ENCODE data around the gene SNAI3.

Gene SNAI3

GRCh38 chr16:88685156-88686061 is 898 bp downstream of the SNAI3 start:
- Histone ChIP-seq H3K4me3 (ENCODE audit: low read depth, low read length) (peak overlapping the region; percentile 87), H3K4me1 (ENCODE audit: control insufficient read depth, insufficient read depth, low read length) (peaks cover 24% of the 10 kb centered on the region), H3K9me3 (ENCODE audit: control insufficient read depth, insufficient read depth, low read length) (no peaks in the 10 kb centered on the region), H3K27ac (ENCODE audit: low read depth, low read length) (no peak overlapping the region), H3K27me3 (ENCODE audit: control insufficient read depth, insufficient read depth, low read length) (peaks cover 25% of the 10 kb centered on the region), H3K36me3 (ENCODE audit: control insufficient read depth, insufficient read depth, low read length) (no peaks in the 10 kb centered on the region), H3K9ac (ENCODE audit: low read depth, low read length) (no peak overlapping the region)

DNA sequence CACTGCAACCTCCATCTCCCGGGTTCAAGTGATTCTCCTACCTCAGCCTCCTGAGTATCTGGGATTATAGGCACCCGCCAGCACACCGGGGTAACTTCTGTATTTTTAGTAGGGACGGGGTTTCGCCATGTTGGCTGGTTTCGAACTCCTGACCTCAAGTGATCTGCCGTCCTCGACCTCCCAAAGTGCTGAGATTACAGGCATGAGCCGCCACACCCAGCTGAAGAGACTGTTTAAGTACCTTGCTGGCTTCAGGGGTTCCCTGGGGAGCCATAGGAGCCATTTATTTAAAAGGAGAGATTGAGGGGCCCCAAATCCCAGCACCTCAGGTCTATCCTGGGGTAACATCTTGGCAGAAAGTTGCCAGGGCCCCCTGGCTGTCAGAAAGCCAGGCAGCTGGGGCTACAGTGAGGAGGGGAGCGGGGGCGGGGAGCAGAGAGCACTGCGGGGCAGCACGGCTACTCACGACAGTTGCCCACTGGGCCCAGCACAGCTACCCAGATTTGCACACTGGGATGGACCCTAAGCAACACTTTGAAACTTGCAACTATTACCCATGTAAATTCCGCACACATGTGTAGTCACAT is 1.6 kb downstream of the SNAI3 start:
- H3K9ac ChIP-seq (ENCODE audit: low read depth, low read length), result no peak overlapping the region
- no peak overlapping the region for H3K27ac ChIP-seq (ENCODE audit: low read depth, low read length)
- H3K4me3 ChIP-seq (ENCODE audit: low read depth, low read length), result peak overlapping the region; percentile 87
- peaks cover 25% of the 10 kb centered on the region for H3K27me3 ChIP-seq (ENCODE audit: control insufficient read depth, insufficient read depth, low read length)
- H3K9me3 ChIP-seq (ENCODE audit: control insufficient read depth, insufficient read depth, low read length), result no peaks in the 10 kb centered on the region
- peaks cover 24% of the 10 kb centered on the region for H3K4me1 ChIP-seq (ENCODE audit: control insufficient read depth, insufficient read depth, low read length)
- no peaks in the 10 kb centered on the region for H3K36me3 ChIP-seq (ENCODE audit: control insufficient read depth, insufficient read depth, low read length)

DNA sequence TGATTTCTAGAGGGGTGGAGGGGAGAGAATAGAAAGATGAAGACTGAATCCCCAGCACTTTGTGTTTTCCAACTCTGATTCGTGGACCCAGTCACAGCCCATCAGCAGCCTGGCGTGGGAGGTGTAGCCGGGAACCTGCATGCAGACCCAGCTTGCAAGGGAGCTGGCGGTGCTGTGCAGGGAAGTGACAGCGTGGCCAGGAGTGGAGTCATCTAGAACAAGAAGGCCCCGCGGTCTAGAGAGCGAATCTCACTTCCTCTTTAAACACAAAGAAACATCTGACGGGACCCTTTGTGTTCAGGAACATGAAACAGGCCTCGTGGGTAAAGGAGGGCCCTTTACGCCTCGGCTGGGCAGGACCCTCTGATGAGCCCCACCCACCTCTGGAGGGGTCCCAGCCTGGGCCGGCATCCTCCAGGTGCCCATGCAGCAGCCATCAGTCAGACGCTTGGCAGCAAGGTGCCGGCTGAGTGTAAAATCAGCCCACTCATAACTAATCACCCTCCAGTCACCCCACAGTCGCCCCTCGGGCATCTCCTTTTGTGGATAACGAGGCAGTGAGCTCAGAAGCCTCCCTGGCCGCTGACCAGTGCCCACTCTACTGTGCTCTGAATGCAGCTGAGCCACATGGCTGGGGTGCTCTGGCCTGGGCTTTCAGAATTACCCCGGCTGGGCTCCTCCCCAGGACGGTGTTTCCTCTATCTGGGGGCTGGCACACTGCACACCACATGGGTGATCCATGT is 4.4 kb downstream of the SNAI3 start:
- Histone ChIP-seq H3K4me3 (ENCODE audit: low read depth, low read length) (no peak overlapping the region), H3K9me3 (ENCODE audit: control insufficient read depth, insufficient read depth, low read length) (no peaks in the 10 kb centered on the region), H3K4me1 (ENCODE audit: control insufficient read depth, insufficient read depth, low read length) (peaks cover 14% of the 10 kb centered on the region), H3K9ac (ENCODE audit: low read depth, low read length) (no peak overlapping the region), H3K27me3 (ENCODE audit: control insufficient read depth, insufficient read depth, low read length) (peaks cover 14% of the 10 kb centered on the region), H3K36me3 (ENCODE audit: control insufficient read depth, insufficient read depth, low read length) (no peaks in the 10 kb centered on the region), H3K27ac (ENCODE audit: low read depth, low read length) (no peak overlapping the region)

DNA sequence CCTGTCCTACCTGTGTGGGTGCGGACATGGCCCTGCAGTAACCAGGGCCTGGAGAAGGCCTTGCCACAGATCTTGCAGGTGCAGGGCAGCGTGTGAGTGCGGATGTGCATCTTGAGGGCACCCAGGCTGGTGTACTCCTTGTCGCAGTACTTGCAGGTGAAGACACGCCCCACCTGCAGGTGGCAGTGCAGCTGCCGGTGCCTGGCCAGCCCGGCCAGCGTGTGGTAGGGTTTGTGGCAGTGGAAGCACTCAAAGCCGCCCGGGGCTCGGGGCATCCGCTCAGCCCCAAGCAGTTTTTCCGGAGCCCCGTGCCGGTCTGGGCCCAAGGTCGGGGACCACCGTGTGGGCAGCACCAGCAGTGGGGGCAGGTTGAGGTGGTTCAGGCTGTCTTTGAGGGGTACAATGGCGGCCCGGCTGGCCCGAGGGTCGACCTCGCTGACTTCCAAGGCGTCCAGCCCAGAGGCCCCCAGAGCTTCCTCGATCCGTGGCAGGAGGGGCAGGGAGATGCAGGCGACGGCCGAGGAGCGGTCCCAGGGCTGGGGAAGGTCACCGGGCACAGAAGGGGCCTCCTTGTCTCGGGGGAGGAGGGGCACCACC is 5.1 kb downstream of the SNAI3 start:
- no peak overlapping the region for H3K9ac ChIP-seq (ENCODE audit: low read depth, low read length)

GRCh38 chr16:88680554-88681083 is 5.7 kb downstream of the SNAI3 start:
- H3K36me3 ChIP-seq (ENCODE audit: control insufficient read depth, insufficient read depth, low read length), result no peaks in the 10 kb centered on the region
- peaks cover 9% of the 10 kb centered on the region; the same call in 1 of the 2 replicates for H3K27me3 ChIP-seq (ENCODE audit: control insufficient read depth, insufficient read depth, low read length)
- H3K9ac ChIP-seq (ENCODE audit: low read depth, low read length), result no peak overlapping the region
- H3K9me3 ChIP-seq (ENCODE audit: control insufficient read depth, insufficient read depth, low read length), result no peaks in the 10 kb centered on the region
- peaks cover 10% of the 10 kb centered on the region for H3K4me1 ChIP-seq (ENCODE audit: control insufficient read depth, insufficient read depth, low read length)
- H3K27ac ChIP-seq (ENCODE audit: low read depth, low read length), result no peak overlapping the region
- no peak overlapping the region for H3K4me3 ChIP-seq (ENCODE audit: low read depth, low read length)

More for the DNA sequence above, 5.1 kb downstream of the SNAI3 start:
- H3K4me1 ChIP-seq (ENCODE audit: control insufficient read depth, insufficient read depth, low read length), result peaks cover 10% of the 10 kb centered on the region
- no peak overlapping the region for H3K4me3 ChIP-seq (ENCODE audit: low read depth, low read length)
- H3K27ac ChIP-seq (ENCODE audit: low read depth, low read length), result no peak overlapping the region
- peaks cover 9% of the 10 kb centered on the region; the same call in 1 of the 2 replicates for H3K27me3 ChIP-seq (ENCODE audit: control insufficient read depth, insufficient read depth, low read length)
- H3K9me3 ChIP-seq (ENCODE audit: control insufficient read depth, insufficient read depth, low read length), result no peaks in the 10 kb centered on the region
- H3K36me3 ChIP-seq (ENCODE audit: control insufficient read depth, insufficient read depth, low read length), result no peaks in the 10 kb centered on the region

GRCh38 chr16:88678224-88678979 is 7.9 kb downstream of the SNAI3 start:
- H3K27me3 ChIP-seq (ENCODE audit: control insufficient read depth, insufficient read depth, low read length), result no peaks in the 10 kb centered on the region
- no peaks in the 10 kb centered on the region for H3K36me3 ChIP-seq (ENCODE audit: control insufficient read depth, insufficient read depth, low read length)
- H3K27ac ChIP-seq (ENCODE audit: low read depth, low read length), result no peak overlapping the region
- H3K9me3 ChIP-seq (ENCODE audit: control insufficient read depth, insufficient read depth, low read length), result no peaks in the 10 kb centered on the region
- no peak overlapping the region for H3K9ac ChIP-seq (ENCODE audit: low read depth, low read length)
- H3K4me3 ChIP-seq (ENCODE audit: low read depth, low read length), result no peak overlapping the region
- H3K4me1 ChIP-seq (ENCODE audit: control insufficient read depth, insufficient read depth, low read length), result no peaks in the 10 kb centered on the region

- H3K4me1 ChIP-seq (ENCODE audit: control insufficient read depth, insufficient read depth, low read length), result no peaks in the 10 kb centered on the region
Observed at GRCh38 chr16:88677721-88678120, 8.6 kb downstream of the SNAI3 start.

GRCh38 chr16:88676502-88677242 is 9.6 kb downstream of the SNAI3 start:
- Histone ChIP-seq H3K4me3 (ENCODE audit: low read depth, low read length) (no peak overlapping the region), H3K4me1 (ENCODE audit: control insufficient read depth, insufficient read depth, low read length) (no peaks in the 10 kb centered on the region), H3K9me3 (ENCODE audit: control insufficient read depth, insufficient read depth, low read length) (no peaks in the 10 kb centered on the region), H3K9ac (ENCODE audit: low read depth, low read length) (no peak overlapping the region), H3K36me3 (ENCODE audit: control insufficient read depth, insufficient read depth, low read length) (no peaks in the 10 kb centered on the region), H3K27me3 (ENCODE audit: control insufficient read depth, insufficient read depth, low read length) (no peaks in the 10 kb centered on the region), H3K27ac (ENCODE audit: low read depth, low read length) (no peak overlapping the region)

More at GRCh38 chr16:88677721-88678120, 8.6 kb downstream of the SNAI3 start:
- Histone ChIP-seq H3K27ac (ENCODE audit: low read depth, low read length) (no peak overlapping the region), H3K9me3 (ENCODE audit: control insufficient read depth, insufficient read depth, low read length) (no peaks in the 10 kb centered on the region), H3K36me3 (ENCODE audit: control insufficient read depth, insufficient read depth, low read length) (no peaks in the 10 kb centered on the region), H3K27me3 (ENCODE audit: control insufficient read depth, insufficient read depth, low read length) (no peaks in the 10 kb centered on the region), H3K4me3 (ENCODE audit: low read depth, low read length) (no peak overlapping the region), H3K9ac (ENCODE audit: low read depth, low read length) (no peak overlapping the region)

GRCh38 chr16:88673716-88674379 is 12.5 kb downstream of the SNAI3 start:
- no peaks in the 10 kb centered on the region for H3K27me3 ChIP-seq (ENCODE audit: control insufficient read depth, insufficient read depth, low read length)
- no peak overlapping the region for H3K4me3 ChIP-seq (ENCODE audit: low read depth, low read length)
- H3K9me3 ChIP-seq (ENCODE audit: control insufficient read depth, insufficient read depth, low read length), result no peaks in the 10 kb centered on the region
- H3K9ac ChIP-seq (ENCODE audit: low read depth, low read length), result no peak overlapping the region
- no peaks in the 10 kb centered on the region for H3K36me3 ChIP-seq (ENCODE audit: control insufficient read depth, insufficient read depth, low read length)
- no peaks in the 10 kb centered on the region for H3K4me1 ChIP-seq (ENCODE audit: control insufficient read depth, insufficient read depth, low read length)
- no peak overlapping the region for H3K27ac ChIP-seq (ENCODE audit: low read depth, low read length)

All from HUES48 (cell line).